NK-92 treated with Interleukin-12 subunit alpha and Interleukin-12 subunit beta, amount 100 ng/mL, for 24 hours (cell line): Measurements from ENCODE around the gene SMIM1.
"Not testable (repeated sequence)": the region's sequence is repeated elsewhere in the genome, so short reads cannot be mapped to it uniquely, and the experiment has no call there.

ENCODE experiments used
- DNase-seq: peaks from one replicate; lab custom pipeline; 2025; lab: John Stamatoyannopoulos, UW

SMIM1 gene

DNA sequence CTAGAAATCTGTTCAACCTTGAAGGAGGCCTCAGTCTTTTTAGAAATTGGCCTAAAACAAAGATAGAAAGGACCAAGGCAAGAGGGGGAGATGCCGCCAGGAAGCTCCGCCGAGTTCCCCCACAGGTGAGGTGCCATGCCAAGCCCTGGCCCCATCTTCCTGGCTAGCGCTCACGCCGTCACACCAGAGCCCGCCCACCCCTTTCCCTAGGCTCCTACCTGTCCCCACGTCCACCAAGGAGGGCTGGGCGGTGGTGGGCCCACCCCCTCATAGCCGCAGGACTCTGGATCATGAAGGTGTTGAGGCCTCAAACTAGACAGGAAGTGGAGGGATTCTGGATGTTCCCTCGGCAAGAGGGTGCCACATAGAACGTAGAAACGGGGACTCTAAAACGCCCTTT lies 35.8 kb upstream of the SMIM1 start:
- no peak for DNase-seq

DNA sequence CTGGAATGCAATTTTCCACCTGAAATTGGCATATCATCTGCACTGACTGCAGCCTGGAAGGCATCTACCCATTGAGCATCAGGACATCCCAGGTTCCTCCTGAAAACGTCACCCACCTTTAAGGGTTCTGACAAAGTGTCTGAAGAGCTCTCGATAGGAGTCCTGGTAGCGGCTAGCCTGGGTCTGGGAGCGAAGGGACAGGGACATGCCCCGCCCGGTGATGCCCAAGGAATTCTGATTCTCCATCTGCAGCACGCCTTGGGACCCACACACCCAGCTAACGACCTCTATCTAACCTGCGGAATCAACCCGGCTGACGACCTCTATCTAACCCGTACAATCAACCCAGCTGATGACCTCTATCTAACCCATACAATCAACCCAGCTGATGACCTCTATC lies 33.6 kb upstream of the SMIM1 start:
- DNase-seq: no peak

DNA sequence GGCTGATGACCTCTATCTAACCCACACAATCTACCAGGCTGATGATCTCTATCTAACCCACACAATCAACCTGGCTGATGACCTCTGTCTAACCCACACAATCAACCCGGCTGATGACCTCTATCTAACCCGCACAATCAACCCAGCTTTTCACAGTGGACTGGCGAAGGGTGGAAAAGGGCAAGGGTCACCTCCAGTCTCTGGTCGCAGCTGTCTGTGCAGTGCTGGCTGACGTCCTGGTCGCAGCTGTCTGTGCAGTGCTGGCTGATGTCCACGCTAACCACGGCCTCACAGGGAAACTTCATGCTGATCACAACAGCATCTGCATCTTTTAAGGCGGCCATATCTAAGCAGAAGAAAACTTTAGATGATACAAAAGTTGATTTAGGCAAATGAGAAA lies 32.5 kb upstream of the SMIM1 start:
- no peak for DNase-seq

DNA sequence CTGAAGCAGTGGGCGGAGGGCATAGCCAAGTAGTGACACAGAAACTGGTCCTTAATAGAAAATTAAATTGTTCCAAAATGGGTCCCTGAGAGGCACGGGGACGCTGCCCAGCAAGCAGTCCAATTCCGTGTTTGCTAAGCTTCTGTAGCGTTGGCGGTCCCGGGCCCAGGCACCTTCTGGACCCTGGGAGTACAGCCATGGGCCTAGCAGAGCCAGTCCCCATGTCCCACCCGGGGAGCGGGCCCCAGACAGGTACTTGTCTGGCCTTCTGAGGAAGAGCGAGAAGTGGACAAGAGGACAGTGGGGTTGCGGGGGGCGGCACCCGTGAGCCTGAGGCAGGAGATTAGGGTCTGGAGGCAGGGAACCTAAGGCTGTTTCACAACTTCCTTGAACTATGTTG lies 31.8 kb upstream of the SMIM1 start:
- no peak for DNase-seq

DNA sequence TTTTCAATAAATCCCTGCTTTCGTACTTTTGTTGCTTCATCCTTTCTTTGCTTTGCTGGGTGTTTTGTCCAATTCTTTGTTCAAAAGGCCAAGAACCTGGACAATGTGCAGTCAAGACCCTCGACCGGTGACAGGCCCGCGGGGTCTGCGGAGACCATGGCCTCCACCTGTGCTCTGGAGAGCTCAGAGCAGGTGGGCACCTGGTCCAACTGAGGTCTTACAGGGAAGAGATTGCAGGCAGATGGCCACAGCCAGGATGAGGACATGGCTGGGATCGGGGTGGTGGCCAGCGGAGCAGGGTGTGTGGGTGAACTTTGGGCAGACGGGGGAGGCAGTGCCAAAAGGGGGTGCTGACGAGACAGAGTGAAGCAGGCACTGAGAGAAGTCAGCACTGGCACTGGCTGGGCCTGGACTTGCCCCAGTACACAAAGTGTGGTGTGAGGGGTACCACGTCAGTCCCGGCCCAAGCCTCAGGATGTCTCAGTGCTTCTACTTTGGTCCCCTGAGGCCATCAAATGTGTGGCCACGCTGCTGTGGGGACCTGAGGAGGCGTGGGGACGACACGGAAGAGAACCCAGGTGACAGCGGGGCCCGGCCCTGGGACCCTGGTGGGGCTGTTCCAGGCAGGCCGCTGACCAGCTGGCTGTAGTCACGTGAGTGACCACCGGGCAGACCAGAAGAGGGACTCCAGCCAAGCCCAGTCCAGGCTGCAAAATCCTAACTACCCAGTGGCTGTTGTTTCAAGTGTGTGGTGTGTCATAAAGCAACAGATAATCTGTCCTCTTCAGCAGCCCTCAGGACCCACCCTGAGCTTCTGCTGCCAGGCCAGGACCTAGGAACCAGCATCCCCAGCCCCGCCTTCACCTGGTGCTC lies 30.7 kb upstream of the SMIM1 start:
- no peak for DNase-seq

DNA sequence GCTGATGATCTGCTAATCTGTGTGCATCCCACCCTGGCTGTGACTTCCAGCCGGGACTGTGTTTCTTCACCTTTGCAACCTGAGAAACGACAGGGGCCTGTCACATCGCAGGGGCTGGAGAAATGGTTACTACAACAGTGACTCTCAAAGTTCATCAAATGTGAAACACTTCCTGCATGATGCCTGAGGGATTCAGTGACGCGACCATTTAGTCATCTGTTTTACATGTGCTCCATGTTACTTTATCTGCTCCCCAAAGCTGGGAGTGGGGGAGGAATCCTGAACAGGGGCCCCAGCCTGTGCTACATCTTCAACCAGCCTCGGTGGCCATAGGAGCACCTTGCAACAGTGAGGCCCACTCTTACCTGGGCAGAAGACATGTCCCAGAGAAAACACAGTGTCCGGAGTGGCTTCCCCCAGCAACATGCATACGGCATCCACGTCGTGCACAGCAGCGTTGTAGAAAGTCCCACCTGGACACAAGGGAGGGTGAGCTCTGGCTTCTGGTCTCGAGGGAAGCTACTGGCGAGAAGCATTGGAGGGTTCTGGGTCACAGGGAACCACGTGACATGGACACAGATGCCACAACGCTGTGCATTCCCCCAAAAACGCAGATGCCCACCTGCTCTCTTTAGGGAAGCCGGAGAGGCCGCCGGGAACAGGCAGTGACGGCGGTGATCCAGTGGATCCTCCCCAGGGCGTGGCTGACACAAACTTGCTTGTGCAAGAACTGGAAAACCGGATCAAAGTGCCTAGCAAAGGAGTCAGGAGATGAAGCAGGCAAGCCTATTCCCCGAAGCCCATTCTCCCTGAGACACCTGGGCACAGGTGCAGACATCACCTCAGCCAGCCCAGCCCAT lies 29.9 kb upstream of the SMIM1 start:
- no peak for DNase-seq

DNA sequence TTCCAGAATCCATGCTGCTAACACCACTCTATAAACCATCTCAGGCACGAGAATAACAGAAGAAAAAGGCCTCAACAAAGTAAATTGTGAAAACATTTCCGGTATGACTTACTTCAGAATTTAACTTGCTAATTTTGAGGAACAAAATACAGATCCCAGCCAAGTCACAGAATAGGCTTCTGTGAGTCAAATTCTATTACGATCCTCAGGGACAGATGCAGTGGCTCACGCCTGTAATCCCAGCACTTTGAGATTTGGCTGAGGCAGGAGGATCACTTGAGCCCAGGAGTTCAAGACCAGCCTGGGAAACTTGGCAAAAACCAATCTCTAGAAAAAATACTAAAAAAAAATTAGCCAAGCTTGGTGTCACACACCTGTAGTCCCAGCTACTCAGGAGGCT lies 29.1 kb upstream of the SMIM1 start:
- DNase-seq: no peak

DNA sequence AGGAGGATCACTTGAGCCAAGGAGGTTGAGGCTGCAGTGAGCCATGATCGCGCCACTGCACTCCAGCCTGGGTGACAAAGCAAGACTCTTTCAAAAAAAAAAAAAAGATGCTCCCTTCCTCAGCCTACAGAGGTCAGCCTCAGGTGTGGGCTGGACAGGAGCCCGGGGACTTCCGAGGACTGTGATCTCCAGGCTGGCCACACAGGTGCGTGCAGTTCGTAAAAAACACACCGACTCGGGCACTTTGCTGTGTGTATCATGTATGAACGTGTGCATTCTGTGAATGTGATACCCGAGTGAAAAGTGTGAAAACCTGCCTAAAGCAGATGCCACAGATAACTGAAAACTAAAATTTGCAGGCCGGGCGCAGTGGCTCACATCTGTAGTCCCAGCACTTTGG lies 28.7 kb upstream of the SMIM1 start:
- no peak for DNase-seq

DNA sequence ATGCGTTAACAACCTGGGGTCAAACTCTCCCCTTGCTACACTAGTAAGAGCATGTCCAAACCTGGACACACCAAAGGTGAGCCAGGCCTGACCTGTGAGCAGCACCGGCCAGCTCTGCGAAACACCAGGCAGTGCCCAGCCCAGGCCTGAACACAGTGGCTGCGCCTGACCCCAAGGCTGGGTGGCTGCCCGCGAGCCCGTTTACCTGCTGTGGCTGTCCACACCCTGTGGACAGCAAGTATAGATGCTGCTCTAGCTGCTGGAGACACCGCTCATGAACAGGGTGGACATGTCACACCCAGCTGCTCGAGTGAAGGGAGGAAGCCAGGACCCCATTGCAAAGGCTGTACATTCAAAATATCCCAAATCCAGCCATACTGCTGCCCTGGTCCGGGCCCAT lies 27.9 kb upstream of the SMIM1 start:
- no peak for DNase-seq

DNA sequence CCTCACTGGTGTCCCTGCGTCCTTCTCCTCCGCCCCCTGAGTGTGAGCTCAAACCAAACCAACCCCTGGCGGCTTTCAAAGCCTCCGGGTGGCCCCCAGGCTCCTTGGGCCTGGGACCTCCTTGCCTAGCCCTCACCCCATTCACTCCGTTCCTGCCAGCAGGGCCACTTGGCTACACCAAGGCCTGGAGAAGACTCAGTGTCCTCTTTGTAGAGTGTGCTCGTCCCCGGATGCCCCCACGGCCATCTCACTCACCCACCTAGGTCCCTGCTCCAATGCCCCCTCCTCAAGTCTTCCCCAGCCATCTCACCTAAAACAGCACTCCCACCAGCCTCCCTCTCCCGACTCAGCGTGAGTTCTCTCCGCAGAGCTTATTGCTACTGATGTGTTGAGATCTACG lies 27.5 kb upstream of the SMIM1 start:
- no peak for DNase-seq

DNA sequence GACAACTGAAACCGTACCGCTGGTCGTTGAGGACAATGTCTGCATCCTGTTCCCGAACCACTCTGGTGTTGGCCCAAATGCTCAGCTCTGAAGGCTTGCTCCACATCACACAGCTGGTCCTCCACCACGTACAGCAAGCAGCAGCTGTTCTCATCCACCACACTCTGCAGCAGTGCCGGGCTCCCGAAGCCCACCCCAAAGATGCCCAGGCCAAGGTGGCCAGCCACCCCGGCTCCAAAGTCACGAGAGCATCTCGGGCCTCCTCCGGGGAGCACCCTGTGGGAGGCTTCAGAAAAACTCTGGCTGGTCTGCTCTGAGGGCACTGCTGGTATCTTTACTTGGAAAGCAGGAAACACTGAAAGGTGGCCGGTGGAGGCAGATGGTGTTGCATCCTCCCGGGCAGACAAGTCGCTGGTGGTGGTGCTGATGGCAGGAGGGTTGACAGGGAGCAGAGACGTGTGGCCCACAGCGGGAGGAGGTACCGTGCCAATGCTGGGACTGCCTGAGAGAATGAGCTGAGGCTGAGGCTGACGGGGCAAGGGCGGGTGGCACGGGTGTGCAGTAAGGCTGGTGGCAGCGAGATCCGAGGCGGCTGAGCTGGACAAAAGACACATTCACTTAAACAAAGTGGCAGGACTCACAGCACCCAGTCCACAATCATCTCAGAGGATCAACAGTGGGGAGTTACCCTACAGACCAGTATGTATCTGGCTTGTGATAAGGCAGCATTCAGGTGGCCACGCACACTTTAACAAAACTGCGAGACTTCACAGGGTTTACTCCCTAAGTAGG lies 26.8 kb upstream of the SMIM1 start:
- no peak for DNase-seq

DNA sequence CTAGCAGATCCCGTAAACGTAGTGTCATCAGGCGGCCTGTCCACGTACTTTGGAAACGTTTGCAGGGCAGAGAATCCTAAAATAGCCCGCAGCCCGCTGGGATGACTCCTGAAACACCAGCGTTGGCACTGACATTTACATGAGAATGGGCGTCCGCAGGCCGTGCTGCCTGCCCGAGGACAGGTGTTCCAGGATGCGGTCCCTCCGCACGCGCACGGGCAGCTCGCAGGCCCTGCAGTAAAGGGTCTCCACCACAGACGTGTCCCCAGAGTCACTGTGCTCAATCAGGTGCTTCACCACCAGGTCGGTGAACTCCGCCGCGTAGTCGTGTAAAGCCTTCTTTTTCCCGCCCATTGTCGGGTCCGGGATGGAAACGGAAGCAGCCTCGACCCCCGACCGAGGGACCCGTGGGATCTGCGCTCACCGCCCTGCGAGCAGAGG lies 26.1 kb upstream of the SMIM1 start:
- DNase-seq: no peak

DNA sequence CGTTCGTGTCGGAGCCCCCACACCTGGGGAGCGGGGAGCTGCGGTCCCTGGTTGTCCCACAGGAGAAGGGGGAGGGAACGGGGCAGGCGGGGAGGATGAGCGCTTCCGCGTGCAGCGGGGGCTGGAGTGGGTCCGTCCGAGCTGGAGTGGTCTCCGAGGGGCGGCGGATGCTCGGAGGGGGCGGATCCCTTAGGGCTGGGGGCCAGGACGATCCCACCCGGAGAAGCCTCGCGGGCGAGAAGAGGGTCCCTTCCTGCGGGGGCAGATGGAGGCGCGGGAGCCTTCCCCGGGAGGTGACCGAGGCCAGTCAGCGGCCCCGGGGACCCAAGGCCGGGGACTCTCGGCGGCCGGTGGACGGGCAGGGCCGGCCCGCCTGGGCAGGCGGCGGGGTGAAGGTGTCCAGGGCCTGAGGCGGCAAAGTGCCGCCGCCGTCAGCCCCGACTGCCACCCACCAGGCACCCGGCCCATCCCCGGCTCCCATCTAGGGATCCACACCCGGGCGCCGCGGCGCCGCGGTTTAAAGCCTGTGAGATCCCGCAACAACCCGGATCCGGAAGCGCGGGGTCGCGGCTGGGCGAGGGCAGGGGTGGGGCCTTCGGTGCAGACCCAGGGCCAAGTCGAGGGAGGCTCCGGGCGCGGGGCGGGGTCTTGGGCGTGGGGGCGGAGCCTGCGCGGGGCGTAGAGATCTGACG lies 25.6 kb upstream of the SMIM1 start:
- DNase-seq: no peak

DNA sequence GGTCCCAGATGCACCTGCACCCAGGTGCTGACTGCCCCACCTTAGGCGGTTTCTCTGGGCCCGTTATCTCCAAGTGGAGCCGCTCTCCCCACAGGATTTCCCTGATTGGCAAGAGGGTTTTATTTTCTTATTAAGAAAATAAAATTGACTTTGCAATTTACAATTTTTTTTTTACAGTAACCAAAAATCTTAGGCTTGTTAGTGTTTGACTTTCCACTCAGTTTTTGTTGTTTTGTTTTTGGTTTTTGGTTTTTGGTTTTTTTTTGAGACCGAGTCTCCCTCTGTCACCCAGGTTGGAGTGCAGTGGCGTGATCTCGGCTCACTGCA lies 25.1 kb upstream of the SMIM1 start:
- no peak for DNase-seq

DNA sequence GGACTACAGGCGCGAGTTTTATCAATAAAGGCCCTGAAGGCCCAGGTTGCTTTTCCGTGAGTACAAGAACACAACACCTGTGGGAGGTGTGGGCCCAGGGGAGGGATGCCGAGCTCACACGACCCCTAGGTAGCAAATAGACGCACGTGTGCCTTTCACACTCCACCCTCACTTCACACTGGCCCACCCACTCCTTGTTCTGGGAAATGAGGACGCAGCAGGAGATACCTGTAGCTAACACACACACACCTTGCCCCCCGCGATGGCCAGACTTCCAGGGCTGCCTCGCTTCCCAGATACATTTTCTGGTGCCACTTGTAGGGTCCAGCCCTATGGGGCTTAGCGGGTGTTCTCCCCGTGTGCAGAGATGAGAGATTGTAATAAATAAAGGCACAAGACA lies 24.6 kb upstream of the SMIM1 start:
- DNase-seq: no peak

DNA sequence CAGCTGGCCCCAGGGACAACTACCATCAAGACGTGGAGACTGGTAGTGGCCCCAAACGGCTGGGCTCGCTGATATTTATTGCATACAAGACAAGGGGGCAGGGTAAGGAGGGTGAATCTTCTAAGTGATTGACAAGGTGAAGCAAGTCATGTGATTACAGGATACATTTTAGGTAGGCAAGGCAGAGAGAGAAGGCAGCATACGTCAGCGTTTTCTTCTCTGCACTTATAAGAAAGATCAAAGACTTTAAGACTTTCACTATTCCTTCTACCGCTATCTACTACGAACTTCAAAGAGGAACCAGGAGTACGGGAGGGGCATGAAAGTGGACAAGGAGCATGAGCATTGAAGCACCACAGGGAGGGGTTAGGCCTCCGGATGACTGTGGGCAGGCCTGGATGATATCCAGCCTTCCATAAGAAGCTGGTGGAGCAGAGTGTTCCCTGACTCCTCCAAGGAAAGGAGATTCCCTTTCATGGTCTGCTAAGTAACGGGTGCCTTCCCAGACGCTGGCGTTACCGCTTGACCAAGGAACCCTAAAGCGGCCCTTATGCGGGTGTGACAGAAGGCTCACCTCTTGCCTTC lies 24.1 kb upstream of the SMIM1 start:
- not testable (repeated sequence) for DNase-seq

DNA sequence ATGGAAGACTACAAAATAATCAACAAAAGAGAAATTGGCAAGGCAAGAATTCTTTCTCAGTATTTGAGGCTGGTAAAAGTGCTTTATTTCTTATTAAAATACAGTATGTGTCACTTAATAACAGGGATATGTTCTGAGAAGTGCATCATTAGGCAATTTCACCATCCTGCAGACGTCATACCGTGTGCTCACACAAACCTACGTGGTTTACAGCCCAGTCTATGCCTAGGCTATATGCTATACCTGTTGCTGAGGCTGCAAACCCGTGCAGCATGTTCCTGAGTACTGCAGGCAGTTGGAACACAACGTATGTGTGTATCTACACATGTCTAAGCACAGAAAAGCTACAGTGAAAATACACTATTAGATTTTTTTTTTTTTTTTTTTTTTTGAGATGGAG lies 23.0 kb upstream of the SMIM1 start:
- DNase-seq: no peak

DNA sequence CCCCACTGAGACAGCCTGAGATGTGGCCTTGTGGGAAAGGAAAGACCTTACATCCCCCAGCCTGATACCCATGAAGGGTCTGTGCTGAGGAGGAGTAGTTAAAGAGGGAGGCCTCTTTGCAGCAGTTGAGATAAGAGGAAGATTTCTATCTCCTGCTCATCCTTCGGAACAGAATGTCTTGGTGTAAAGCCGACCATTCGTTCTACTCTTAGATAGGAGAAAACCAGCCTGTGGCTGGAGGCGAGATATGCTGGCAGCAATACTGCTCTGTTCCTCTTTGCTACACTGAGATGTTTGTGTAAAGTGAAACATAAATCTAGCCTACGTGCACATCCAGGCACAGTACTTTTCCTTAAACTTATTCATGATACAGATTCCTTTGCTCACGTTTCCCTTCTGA lies 21.8 kb upstream of the SMIM1 start:
- DNase-seq: no peak

DNA sequence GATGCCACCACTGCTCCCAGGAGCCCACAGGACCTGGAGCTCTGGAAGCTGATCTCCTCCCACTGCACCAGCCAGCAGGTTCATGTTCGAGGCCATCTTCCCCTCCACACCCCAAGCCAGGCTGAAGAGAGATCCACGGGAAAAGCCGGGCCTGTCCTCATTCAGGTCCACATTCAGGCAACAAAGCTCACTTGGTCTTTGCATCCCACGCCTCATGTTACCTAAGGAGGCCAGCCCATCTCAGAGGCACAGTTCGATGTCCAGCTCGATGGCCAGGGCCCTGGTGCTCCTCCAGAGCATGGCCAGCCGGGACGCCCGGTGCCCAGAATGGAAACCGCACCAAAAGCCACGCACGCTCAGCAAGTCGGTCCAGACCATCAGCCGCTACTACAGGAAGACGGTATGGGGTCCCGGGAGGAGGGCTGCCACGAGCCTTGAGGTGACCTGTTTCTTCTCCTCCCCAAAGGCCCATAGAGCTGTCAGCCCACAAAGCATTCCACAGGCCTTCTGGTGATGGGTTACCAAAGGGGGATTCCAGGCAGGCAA lies 20.1 kb upstream of the SMIM1 start, which contains the start of gene CCDC27:
CCDC27 (plus strand) TSS at position 51 of the 546 bp plus-strand sequence; CDS start at position 83, 32 bp downstream.
- no peak for DNase-seq

DNA sequence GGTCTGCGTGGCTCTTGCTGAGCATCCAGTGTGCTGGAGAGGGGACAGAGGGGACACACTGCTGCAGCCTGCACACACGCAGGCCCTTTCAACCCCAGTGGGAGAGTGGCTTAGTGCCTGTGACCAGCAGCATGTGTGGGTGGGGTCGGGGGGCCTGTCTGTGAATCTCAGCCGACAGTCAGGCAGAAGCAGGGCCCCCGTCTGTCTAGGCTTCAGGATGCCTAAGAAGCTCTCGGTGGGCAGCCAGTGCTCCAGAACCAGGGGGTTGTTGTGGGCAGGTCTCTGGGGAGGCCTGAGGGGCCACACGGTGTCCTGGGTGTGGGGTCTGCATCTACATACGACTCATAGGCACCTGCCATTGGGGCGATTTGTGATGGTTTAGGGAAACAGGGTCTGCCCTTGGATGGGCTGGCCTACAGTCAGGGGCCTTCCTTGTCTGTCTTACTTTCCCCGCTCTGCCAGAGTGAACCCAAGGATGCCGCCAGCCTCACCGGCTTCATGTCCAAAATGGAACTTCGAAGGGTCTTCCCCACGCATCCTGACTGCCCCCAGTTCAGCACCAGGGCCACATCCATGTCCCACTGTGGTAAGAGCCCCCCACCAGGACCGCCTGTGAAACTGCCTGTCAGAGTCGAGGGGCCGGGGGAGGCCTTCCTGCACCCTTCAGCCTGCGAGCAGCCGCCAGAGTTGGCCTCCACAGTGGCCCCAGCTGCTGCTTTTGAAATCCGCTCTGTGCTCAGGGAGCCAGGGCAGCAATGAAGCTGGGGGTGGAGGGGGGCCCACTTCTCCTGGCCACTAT lies 18.7 kb upstream of the SMIM1 start:
- no peak for DNase-seq
